ENCODE data around the gene CDK5.
A peak's percentile ranks its signal among the peaks of the same experiment; 100 is the strongest.
"Not testable (repeated sequence)": the region's sequence is repeated elsewhere in the genome, so short reads cannot be mapped to it uniquely, and the experiment has no call there.

The CDK5 gene

DNA sequence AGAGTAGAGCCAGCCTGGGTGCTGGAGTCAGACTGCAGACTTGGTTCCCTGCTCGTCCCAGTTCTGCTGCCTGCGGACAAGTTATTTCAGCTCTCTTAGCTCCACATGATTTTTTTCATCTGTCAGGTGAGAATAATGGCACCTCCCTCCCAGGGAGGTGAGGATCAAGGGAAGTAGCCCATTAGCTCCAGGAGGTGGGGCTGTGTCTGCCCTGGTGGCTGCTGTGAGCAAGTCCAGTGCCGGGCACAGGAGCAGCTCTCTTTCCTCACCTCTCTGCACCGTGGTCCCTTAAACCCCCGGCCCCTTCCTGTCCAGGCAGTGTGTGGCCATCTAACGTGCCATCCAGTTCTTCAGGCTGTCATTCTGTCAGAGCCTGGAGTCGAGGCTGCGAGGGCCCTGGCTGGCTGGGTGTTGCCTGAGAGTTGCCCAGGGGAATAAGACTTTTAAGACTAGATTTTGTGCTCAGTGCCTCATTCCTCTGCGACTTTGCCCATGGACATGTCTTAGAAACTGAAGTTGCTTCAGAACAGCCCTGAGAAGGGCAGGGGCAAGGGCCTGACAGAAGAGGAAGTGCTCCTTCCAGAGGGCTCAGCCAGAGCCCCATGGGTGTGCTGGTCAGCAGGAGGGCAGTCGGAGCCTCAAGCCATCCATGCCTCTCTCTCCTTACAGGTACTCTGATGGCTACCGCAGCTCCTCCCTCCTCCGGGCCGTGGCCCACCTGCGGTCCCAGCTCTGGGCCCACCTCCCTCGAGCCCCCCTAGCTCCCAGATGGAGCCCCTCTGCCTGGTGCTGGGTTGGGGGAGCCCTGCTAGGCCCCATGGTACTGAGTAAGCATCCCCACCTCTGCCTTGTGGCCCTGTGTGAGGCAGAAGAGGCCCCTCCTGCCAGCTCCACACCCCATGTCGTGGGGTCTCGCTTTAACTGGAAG, 24.5 kb downstream of the CDK5 start:
- no peak for DNase-seq

DNA sequence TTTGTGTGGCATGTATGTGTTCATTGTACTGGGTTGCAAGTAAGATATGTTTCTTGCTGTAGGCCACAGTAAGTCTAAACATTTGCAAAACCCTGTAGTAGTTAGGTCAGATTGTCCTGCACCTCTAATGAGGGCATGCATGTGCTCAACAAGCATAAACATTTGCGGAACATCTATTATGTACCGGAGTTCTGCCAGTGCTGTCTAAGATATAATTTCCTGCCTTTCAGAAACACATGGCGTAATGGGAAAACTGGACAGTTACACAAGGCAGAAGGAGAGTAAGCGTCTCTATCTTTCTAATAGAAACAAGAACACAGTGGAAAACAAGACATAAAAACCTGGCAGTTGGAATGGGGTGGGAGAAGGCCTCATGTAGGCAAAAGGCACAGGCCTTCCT, 26.7 kb downstream of the CDK5 start:
- no peak for DNase-seq

DNA sequence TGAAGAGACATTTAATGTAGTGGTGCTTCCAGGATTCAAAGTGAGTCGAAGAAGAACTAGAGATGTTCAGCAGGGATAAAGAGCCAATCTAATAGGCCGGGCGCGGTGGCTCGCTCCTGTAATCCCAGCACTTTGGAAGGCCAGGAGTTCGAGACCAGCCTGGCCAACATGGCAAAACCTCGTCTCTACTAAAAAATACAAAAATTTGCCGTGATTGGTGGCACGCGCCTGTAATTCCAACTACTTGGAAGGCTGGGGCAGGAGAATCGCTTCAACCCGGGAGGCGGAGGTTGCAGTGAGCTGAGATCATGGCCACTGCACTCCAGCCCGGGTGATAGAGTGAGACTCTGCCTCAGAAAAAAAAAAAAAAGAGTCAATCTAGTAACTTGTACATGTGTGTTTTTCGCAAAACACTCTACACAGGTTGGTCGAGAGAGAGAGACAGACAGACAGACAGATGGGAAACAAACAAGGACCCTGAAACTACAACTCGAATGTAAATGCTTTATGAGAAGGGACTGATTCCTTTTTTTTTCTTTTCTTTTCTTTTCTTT, 28.7 kb downstream of the CDK5 start:
- no peak for DNase-seq

DNA sequence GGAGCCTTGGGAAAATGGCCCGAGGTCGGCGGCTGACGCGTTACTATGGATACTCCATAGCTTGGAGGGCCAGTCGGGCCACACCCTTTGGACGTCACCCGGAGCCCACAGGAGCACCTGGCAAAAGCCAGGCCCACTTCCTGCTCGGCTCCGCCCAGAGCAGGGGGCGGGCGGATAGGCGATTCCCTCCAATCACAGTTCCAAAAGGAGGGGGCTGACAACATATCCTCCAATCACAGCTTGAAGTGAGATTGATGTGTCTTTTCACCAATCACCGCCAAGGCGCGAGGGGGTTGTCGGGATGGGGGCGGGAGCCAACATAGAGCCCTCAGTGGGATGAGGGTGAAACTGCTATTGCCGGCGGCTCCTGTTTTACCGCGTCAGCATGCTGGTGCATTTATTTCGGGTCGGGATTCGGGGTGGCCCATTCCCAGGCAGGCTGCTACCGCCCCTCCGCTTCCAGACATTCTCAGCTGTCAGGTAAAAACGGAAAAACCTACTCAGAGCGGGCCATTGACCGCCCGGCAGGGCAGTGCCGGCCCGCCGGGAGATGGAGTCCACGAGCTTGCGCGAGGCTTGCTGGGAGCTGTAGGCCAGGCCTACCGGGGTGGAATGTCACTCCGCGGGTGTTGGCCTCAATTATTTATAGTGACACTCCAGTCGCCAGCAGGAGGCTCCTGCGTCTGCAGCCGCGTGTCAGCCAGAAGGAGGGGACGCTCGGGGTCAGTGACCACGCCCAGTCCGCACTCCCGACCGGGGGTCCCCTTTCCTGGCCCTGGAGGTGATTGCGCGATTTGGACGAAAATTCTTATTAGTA, 29.4 kb downstream of the CDK5 start, which contains the start of gene ABCB8:
Gene ABCB8 (plus strand): TSS at position 320 of the 817 bp plus-strand sequence. CDS start 66 bp downstream, at position 386.
- peak; percentile 91 for DNase-seq

DNA sequence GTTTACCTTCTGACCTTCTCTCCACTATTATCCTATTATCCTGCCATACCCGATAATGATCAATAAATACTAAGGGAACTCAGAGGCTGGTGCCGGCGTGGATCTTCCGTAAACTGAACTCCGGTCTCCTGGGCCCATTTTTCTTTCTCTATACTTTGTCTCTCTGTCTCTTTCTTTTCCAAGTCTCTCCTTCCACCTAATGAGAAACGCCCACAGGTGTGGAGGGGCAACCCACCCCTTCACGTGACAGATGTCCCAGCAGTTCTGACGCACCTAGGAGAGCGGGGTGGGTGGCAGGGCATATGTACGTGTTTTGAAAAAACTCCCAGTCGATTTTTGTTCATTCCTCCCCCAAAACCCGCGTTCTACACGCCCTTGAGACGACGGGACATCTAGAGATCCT, 30.0 kb downstream of the CDK5 start:
- not testable (repeated sequence) for DNase-seq

DNA sequence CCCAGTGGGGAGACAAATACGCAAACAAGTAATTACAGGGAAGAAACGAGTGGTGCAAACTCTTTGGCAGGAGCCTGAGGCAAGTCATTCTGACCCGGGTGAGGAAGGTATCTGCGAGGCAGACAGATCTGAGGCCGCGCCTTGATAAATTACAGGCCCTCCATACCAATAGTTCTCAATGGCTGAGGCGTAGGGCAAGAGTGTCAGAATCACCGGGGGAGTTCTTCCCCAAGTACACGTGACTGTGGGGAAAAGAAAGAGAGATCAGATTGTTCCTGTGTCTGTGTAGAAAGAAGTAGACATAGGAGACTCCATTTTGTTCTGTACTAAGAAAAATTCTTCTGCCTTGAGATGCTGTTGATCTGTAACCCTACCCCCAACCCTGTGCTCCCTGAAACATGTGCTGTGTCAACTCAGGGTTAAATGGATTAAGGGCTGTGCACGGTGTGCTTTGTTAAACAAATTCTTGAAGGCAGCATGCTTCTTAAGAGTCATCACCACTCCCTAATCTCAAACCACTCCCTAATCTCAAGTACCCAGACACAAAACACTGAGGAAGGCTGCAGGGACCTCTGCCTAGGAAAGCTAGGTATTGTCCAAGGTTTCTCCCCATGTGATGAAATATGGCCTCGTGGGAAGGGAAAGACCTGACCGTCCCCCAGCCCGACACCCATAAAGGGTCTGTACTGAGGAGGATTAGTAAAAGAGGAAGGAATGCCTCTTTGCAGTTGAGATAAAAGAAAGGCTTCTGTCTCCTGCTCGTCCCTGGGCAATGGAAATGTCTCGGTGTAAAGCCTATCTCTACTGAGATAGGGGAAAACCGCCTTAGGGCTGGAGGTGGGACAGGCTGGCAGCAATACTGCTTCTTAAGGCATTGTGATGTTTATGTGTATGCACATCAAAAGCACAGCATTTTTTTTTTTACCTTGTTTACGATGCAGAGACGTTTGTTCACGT, 30.6 kb downstream of the CDK5 start:
- not testable (repeated sequence) for DNase-seq

DNA sequence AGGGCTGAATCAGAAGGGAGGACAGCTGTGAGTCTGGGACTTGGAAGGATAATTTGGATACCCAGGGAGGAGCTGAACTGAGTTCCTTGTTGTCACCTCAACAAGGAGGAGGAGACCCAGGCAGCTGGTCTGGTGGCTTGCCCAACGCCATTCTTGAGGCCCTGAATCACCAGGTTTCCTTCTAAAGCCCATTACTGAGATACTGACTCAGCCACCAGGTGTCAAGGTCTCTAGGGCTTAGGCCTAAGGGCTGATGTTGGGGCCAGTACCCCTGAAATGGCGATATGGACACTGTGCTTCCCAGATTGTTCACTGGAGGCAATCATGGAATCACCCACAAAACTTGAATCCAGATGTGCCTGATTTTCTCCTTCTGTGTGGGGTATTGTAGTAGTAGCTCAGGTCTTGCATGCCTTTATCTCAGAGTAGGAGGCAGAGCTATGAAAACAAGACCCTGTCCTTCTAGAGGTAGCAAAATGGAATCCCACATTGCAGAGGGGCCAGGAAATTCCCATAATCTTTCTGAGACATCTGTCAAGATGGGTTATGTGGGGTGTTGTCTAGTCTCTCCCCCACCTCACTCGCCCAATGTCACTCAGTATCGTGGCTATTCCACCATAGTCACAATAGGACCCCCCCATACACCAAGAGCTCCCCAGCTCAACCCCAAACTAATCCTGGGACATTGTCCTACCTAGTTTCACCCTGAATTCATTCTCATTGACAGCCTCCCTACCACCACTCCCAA, 31.6 kb downstream of the CDK5 start:
- no peak for DNase-seq

DNA sequence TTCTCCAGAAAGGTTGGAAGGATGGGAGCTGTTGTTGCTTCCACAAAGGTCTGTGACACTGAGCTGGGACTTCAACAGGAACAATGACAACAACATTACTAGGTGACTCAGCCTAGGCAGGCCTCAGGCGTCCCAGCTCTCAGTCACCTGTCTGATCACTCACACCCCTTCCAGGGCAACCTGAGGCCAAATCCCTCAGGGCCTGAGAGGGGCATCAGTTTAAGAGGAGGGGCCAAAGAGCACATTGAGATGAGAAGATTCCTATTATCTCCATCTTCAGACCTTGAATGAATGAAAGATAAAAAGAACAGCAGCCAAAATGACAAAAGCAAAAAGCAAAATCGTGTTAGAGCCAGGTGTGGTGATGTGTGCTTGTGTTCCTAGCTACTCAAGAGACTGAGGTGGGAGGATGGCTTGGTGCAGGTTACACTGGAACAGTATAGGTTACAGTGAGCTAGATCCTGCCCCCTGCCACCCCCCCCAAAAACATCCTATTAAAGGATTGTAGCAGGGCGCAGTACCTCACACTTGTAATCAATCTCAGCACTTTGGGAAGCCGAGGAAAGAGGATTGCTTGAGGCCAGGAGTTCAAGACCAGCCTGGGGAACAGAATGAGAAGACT, 33.2 kb downstream of the CDK5 start, which contains the start of gene ATG9B:
Gene ATG9B (minus strand): TSS at position 60 of the 622 bp plus-strand sequence. CDS start 71 bp downstream, outside the sequence.
- DNase-seq, result no peak

DNA sequence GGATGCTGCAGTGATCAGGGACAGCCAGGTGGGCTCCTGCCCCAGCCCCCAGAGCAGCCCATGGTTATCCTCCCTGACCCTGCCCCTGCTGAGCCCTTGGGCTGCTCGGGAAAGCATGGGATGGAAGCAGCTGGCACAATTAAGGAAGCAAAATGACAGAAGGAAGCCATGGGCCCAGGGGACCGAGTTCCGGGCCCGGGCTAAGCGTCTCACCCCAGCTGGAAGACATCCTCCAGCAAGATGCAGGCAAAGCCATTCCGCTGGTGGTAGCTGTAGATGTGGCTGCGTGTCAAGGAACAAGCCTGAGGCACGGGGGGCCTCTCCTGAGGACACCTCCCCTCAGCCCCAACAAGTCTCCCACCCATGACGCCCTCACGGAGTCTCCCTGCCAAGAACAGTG, 34.5 kb downstream of the CDK5 start:
- DNase-seq, result no peak

DNA sequence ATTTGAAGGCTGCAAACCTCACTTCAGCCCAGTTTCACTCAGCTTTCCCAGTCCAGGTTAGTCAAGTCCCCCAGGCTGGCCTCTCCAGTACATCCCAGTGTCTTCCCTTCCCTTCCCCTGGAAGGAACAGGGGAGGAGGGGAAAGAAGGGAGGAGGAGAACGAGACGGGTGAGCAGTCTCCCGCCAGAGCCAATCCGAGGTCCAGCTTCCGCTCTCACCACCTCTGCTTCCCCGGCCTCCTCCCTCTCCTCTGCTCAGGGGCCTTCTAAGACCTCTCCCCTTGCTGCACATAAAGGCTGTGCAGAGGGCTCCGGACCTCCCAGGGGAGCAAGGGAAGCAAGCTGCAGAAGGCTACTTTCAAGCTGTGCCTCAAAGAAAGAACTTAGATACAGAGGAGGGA, 37.5 kb downstream of the CDK5 start:
- no peak for DNase-seq

DNA sequence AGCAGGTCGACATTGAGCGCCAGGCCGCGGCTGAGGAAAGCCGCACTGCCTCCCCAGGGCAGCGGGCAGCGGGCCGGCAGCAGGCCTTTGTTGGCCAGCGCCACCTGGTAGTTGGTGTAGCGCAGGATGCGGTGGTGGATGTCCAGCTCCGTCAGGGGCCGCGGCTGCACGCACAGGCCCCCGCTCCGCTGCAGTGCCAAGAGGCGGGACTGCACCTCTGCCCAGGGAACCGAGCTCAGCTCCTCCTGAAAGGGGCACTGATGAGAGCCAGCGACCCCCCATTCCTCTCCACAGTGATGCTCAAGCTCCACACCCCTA, 38.6 kb downstream of the CDK5 start:
- DNase-seq, result no peak

DNA sequence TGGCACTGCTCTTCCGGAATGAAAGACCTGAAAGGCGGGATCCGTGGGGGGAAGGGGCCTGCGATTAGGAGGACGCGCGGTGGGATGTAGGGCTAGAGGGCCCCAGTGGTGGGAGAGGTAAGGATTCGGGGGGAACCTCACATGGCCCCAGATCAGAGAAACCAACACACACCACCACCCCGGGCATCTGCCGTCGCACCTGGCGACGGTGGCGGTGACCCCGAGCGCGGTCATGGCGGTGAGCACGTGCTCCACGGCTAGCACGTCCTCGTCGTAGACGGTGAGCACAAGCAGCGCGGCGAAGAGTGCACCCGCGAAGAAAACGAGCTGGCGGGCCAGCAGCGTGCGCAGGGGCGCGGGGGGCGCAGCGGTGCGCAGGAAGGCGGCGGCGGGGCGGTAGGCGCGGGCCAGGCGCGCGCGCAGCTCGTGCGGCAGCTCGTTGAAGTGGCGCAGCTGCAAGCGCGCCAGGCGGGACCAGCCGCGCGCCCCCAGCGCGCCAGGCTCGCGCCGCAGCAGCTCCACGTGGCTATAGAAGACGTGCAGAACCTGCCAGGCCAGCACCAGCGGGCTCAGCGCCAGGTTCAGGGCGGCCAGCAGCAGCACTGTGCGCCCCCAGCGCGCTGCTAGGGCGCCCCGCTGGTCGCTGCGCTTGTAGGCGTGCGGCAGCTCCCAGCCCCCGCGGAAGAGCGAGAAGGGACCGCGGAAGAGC, 39.1 kb downstream of the CDK5 start:
- DNase-seq, result no peak

DNA sequence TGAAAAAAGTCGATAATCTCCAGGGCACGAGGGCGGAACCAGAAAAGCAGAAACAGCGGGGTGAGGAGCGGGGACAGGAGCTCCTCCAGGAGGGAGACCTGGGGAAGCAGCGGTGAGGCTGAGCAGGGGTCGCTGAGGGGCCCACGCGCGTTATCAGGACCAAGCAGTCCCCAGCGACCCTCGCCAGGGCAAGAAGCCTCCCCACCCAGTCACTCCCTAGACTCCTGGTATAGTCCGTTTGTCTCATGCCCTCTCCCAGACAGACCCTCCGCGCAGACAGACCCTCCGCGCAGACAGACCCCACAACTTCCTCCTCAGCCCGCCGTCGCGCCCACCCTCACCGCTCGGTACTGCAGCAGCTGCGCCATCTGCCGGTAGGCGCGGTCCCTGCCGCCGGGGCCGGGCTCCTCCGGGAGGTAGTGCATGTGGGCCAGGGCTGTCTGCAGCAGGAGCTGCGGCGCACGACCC, 39.7 kb downstream of the CDK5 start:
- no peak for DNase-seq

DNA sequence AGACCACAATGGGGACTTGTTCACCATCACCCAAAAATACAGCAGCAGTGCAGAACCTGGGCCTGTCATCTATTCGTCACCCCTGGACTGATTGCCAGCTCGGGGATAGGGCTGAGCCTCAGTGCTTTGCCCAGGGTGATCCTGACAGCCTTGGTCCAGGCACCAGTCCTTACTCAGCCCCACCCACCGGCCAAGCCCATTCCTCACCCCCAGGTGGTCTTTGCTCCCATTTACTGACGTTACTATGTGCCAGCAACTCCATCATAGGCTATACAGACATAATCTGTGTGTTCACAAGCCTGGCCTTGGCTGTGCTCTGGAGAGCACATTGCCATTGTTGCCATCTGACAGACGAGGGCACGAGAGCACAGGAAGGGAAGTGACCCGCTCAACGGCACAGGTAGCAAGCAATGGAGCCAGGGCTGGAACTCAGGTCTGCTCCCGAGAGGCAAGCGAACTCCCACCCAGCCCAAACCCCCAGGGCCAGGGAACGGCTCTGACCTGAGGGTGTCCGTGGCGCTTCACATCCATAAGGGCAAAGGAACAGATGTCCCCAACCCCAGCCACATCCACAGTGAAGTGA, 40.2 kb downstream of the CDK5 start:
- no peak for DNase-seq

DNA sequence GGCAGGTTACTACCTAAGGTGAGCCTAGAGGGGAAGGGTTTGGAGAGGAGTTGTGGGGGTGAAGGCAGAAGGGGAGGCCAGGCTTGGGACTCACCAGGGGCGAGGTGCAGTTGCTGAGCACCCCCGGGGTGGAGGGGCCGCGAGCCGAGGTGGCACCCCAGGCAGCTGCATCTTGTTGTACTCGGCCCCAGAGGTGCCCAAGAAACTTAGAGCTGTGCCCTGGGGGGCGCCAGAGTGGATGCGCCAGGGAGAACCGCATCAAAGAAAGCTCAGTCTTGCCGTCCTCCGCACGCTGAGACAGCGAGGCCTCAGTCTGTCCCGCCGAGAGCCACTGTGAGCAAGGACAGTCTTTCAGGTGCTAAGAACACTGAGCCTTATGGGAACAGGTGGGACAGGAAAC, 40.8 kb downstream of the CDK5 start:
- no peak for DNase-seq

DNA sequence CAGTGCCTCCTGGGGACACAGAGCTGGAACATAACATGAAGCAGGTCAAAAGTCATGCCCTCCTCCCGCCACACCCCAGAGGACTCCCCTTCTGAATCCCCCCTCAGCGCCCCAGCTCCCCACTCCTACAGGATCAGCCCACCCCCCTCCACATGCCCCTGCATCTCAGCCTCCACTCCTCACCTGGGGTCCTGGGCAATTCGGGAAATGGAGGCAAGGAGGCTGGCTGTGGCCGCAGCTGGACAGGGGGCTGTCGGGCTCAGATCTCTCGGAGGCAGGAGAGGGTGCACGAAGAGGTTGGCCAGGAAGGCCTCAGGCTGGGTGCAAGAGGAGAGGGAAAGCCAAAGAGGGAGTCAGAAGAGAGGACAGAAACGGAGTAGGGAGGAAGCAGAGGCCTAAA, 41.2 kb downstream of the CDK5 start:
- no peak for DNase-seq

DNA sequence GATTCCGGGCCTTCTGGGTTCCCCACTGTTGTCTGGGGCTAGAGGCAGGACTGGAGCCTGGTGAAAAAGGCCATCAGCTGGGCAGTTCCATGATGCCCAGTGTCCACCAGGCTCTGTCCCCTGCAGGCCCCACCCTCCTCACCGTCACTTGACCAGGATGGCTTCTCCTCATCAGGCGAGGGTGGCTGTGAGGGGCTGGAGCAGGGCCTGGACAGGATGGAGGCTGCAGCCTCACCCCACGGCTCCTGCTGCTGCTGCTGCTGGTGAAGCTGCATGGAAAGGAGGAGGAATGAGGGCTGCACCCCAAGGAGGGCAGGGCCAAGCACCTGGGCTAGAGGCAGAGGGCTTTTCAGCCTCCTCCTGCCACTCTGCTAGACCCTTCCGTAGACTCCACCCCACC, 41.7 kb downstream of the CDK5 start:
- no peak for DNase-seq

DNA sequence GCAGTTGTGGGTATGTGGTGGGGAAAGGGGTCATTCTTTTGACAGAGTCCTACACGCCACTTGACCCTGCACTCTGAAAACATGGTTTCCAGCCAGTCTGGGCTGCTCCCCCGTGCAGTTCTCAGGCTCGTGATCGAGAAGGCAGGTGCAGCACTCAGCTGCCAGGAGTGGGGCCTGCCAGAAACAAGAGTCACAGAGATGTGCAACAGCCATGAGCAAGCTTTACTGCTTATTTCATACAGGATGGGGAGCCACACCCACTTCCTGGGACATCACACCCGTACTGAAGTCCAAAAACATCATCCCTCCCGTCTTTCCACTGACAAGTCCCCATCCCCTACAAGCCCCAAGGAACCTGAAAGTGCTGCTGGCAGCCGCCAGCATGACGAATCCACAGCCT, 42.7 kb downstream of the CDK5 start:
- DNase-seq, result no peak

DNA sequence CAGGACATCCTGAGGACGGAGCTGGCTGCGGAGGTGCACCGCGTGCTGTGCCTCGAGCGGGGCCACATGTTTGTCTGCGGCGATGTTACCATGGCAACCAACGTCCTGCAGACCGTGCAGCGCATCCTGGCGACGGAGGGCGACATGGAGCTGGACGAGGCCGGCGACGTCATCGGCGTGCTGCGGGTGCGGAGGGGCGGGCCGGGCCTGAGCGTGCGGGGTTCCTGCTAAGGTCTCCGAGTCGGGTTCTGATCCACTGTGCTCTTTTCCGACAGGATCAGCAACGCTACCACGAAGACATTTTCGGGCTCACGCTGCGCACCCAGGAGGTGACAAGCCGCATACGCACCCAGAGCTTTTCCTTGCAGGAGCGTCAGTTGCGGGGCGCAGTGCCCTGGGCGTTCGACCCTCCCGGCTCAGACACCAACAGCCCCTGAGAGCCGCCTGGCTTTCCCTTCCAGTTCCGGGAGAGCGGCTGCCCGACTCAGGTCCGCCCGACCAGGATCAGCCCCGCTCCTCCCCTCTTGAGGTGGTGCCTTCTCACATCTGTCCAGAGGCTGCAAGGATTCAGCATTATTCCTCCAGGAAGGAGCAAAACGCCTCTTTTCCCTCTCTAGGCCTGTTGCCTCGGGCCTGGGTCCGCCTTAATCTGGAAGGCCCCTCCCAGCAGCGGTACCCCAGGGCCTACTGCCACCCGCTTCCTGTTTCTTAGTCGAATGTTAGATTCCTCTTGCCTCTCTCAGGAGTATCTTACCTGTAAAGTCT, 43.8 kb downstream of the CDK5 start:
- DNase-seq, result peak; percentile 22
